ENCODE results near the gene OSBPL5.
A peak's percentile ranks its signal among the peaks of the same experiment; 100 is the strongest.

OSBPL5 gene

DNA sequence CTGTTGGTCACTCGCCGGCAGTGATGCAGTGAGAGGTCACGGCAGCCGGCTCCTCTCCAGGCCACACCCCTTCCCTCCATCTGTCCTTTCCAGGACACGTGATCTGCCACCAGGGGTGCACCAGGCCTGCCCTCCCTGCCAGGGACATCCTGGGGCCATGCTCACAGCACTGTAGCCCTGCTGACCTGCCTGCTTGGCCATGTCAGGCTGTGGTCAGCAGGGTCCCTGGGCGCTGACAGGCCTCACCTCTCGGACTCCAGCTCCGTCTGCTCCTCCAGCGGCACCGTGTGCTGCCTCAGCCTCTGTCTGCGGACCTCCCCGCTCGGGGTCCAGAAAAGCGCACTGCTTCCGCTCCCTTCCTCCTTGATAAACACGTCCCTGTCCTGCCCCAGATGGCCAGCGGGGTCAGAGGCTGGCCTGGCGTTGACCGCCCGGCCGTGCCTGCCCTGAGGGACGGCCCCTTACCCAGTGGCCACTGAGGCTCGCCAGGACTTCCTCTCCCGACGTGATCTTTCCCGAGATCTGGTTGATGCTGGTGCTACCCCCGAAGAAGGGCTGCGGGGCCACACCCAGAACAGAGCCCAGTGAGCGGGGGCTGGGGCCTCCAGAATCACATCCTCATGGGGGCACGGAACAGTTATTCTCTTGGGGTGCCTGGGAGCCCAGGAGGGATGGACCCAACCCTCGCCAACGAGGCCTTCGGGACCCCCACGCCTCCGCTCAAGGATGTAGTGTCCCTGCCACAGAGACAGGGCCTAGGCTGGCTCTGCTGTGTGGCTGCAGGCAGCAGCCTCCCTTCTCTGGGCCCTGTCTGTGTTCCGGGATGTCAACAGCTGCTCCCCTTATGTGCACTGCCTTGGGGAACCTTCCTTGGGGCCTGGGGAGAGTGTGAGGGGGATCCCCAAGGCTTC, 71.6 kb downstream of the OSBPL5 start:
- no peaks in the 10 kb centered on the region for H3K27me3 ChIP-seq (ENCODE audit: insufficient read depth, insufficient read length)
- no peak overlapping the region for H3K4me3 ChIP-seq (ENCODE audit: insufficient read length, low read depth)
- H3K9me3 ChIP-seq (ENCODE audit: insufficient read depth, low read length), result no peaks in the 10 kb centered on the region
- peaks cover 25% of the 10 kb centered on the region for H3K4me1 ChIP-seq (ENCODE audit: insufficient read depth, insufficient read length)
- H3K36me3 ChIP-seq (ENCODE audit: insufficient read depth, insufficient read length, low read length), result peaks cover 41% of the 10 kb centered on the region
- no peak for DNase-seq (ENCODE audit: low read depth, low spot score)
- H3K9ac ChIP-seq (ENCODE audit: insufficient read length, low read depth), result peak overlapping the region; percentile 11
- no peak for TF ChIP-seq YY1 (IDR thresholded peaks at IDR 0.05; ENCODE audit: insufficient read depth, insufficient read length)
- TF ChIP-seq SUZ12 (IDR thresholded peaks at IDR 0.05; ENCODE audit: extremely low read depth, insufficient read depth, insufficient read length), result no peak
- no peak for TF ChIP-seq ZNF274 (IDR thresholded peaks at IDR 0.05; ENCODE audit: low read depth, low read length)

- Histone ChIP-seq H3K9ac (ENCODE audit: insufficient read length, low read depth) (peak overlapping the region; percentile 52), H3K9me3 (ENCODE audit: insufficient read depth, low read length) (no peaks in the 10 kb centered on the region), H3K27me3 (ENCODE audit: insufficient read depth, insufficient read length) (no peaks in the 10 kb centered on the region), H3K4me3 (ENCODE audit: insufficient read length, low read depth) (no peak overlapping the region), H3K4me1 (ENCODE audit: insufficient read depth, insufficient read length) (peaks cover 25% of the 10 kb centered on the region), H3K36me3 (ENCODE audit: insufficient read depth, insufficient read length, low read length) (peaks cover 41% of the 10 kb centered on the region)
- no peak for DNase-seq (ENCODE audit: low read depth, low spot score)
- TF ChIP-seq YY1 (IDR thresholded peaks at IDR 0.05; ENCODE audit: insufficient read depth, insufficient read length), result no peak
- no peak for TF ChIP-seq SUZ12 (IDR thresholded peaks at IDR 0.05; ENCODE audit: extremely low read depth, insufficient read depth, insufficient read length)
- no peak for TF ChIP-seq ZNF274 (IDR thresholded peaks at IDR 0.05; ENCODE audit: low read depth, low read length)
These were observed 72.4 kb downstream of the OSBPL5 start for GRCh38 chr11:3092603-3093141.

DNA sequence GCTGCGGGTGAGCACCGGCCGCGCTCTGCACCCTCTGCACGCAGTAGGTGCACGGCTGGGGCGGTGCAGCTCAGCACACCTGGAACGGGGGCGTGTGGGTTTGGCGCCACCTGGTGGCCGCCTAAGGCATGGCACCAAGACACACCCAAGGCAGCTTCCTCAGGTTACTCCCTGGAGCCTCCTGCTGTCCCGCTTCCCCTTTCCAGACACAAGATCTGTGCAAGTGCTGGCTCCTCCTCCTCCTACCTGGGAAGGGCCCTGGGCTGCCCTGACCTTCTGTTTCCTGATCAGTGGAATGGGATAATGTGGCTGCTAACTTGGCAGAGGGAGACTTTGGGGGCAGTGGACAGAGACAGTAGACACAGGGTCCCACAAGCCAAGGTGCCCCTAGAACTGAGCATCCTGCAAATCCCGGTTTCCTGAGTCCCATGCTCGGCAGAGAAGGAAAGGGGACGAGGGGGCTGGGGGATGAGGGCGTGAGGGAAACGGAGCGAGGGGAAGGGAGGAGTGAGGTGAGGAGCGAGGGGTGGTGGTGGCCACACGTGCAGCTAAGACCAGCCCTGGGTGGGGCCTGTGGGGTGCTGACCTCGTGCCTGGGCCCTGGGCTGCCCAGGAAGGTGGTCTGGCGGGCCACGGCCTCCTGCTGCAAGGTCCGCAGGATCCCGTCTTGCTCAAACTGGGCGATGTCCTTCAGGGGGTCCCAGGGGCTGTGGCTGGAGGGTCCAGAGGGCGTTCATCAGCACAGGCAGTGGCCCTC, 73.1 kb downstream of the OSBPL5 start:
- peak overlapping the region; percentile 52 for H3K9ac ChIP-seq (ENCODE audit: insufficient read length, low read depth)
- no peaks in the 10 kb centered on the region for H3K9me3 ChIP-seq (ENCODE audit: insufficient read depth, low read length)
- H3K4me1 ChIP-seq (ENCODE audit: insufficient read depth, insufficient read length), result peaks cover 25% of the 10 kb centered on the region
- no peaks in the 10 kb centered on the region for H3K27me3 ChIP-seq (ENCODE audit: insufficient read depth, insufficient read length)
- TF ChIP-seq SUZ12 (IDR thresholded peaks at IDR 0.05; ENCODE audit: extremely low read depth, insufficient read depth, insufficient read length) (no peak), YY1 (IDR thresholded peaks at IDR 0.05; ENCODE audit: insufficient read depth, insufficient read length) (no peak), ZNF274 (IDR thresholded peaks at IDR 0.05; ENCODE audit: low read depth, low read length) (no peak)
- peaks cover 41% of the 10 kb centered on the region for H3K36me3 ChIP-seq (ENCODE audit: insufficient read depth, insufficient read length, low read length)
- H3K4me3 ChIP-seq (ENCODE audit: insufficient read length, low read depth), result no peak overlapping the region
- DNase-seq (ENCODE audit: low read depth, low spot score), result peak; percentile 83

DNA sequence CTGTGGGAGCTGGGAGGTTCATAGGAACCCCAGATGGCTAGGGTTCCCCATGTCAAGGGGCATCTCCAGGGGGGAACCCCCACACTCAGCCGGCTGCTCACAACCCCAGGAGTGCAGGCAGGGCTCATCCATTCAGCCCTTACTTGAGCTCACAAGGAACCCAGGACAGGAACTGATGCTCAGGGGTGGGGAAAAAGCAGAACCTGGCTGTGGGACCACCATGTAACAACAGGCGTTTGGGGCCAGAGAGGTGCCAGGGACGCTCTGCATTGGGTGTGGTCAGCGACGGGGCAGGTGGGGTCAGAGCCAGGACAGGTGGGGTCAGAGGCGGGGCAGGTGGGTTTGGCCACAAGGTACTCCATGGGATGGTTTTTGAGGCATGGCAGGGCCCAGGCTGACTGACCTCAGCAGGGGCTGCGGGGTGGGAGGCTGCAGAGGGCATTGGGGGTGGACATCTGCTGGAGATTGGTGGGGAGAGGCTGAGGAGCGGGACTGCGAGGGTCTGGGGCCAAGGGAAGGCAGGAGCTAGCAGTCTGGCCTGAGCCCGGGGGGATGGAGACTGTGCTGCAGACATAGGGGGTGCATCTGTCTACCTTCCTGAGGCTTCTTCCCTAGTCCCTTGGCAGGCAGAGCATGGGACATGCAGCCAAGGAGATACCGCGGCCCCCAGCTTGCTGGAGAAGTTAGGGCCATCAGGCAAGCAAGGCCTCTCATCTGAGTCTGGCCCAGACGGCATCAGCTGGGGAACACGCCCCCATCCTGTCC, 73.8 kb downstream of the OSBPL5 start:
- Histone ChIP-seq H3K9me3 (ENCODE audit: insufficient read depth, low read length) (no peaks in the 10 kb centered on the region), H3K4me1 (ENCODE audit: insufficient read depth, insufficient read length) (peaks cover 30% of the 10 kb centered on the region), H3K4me3 (ENCODE audit: insufficient read length, low read depth) (no peak overlapping the region), H3K9ac (ENCODE audit: insufficient read length, low read depth) (no peak overlapping the region), H3K27me3 (ENCODE audit: insufficient read depth, insufficient read length) (no peaks in the 10 kb centered on the region), H3K36me3 (ENCODE audit: insufficient read depth, insufficient read length, low read length) (peaks cover 41% of the 10 kb centered on the region)
- no peak for DNase-seq (ENCODE audit: low read depth, low spot score)
- TF ChIP-seq ZNF274 (IDR thresholded peaks at IDR 0.05; ENCODE audit: low read depth, low read length) (no peak), YY1 (IDR thresholded peaks at IDR 0.05; ENCODE audit: insufficient read depth, insufficient read length) (no peak), SUZ12 (IDR thresholded peaks at IDR 0.05; ENCODE audit: extremely low read depth, insufficient read depth, insufficient read length) (no peak)

DNA sequence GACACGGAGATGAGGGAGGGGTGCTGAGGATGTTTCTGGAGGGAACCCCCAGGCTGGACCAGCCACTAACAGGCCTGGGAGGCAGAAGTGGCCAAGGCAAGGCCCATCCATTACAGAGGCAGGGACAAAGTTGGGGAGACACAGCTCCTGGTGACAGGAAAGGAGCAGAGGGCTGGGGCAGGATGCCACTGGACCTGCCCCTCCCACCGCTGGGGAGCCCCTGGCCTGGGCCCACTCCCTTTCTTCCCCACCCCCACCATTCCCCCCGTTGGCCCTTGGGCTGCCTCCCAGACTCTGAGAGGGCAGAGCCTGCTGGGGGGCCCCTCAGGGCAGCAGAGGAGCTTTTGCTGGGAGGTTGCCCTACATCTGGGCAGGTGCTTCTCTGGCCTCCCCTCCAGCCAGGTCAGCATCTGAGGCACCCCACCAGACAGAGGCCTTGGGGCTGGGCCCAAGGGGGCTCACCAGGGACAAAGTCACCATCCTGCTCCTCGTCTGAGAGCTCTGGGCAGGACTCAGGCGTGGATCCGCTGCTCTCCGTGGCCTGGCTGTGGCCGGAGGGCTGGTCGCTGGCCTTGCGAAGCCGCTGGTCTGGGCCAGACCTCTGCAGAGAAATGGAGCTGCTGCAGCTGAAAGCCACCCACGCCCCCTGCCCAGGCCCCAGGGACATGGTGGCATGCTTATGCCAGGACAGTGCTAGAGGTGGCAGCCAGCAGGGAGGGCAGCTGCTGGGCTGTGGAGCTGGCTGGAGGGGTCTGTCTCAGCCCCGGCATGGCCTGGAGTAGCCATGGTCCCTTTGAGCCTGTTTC, 74.8 kb downstream of the OSBPL5 start:
- TF ChIP-seq SUZ12 (IDR thresholded peaks at IDR 0.05; ENCODE audit: extremely low read depth, insufficient read depth, insufficient read length) (no peak), YY1 (IDR thresholded peaks at IDR 0.05; ENCODE audit: insufficient read depth, insufficient read length) (no peak), ZNF274 (IDR thresholded peaks at IDR 0.05; ENCODE audit: low read depth, low read length) (no peak)
- no peaks in the 10 kb centered on the region for H3K9me3 ChIP-seq (ENCODE audit: insufficient read depth, low read length)
- H3K9ac ChIP-seq (ENCODE audit: insufficient read length, low read depth), result no peak overlapping the region
- H3K27me3 ChIP-seq (ENCODE audit: insufficient read depth, insufficient read length), result no peaks in the 10 kb centered on the region
- H3K36me3 ChIP-seq (ENCODE audit: insufficient read depth, insufficient read length, low read length), result peaks cover 41% of the 10 kb centered on the region
- H3K4me1 ChIP-seq (ENCODE audit: insufficient read depth, insufficient read length), result peaks cover 30% of the 10 kb centered on the region
- no peak overlapping the region for H3K4me3 ChIP-seq (ENCODE audit: insufficient read length, low read depth)
- DNase-seq (ENCODE audit: low read depth, low spot score), result no peak
